ENCODE data around the gene FILIP1L. TPM values are rescaled to one million over a fixed set of nuclear protein-coding genes. Genes with fewer than 3 reads are reported as not detected.
"Not testable (repeated sequence)": the region's sequence is repeated elsewhere in the genome, so short reads cannot be mapped to it uniquely, and the experiment has no call there.

FILIP1L gene
- total and polyA plus RNA-seq, 2 donors, result 75.1 to 103 TPM

- Histone ChIP-seq H3K4me1 (ENCODE audit: insufficient read depth) (no peaks in the 10 kb centered on the region), H3K36me3 (ENCODE audit: insufficient read depth) (no peaks in the 10 kb centered on the region), H3K27ac (ENCODE audit: low read depth) (no peak overlapping the region), H3K4me3 (ENCODE audit: low read depth, low read length) (no peak overlapping the region)
- DNase-seq (ENCODE audit: extremely low spot score), result no peak
- WGBS, result 73% methylated on average over 3 of the region's 3 CpGs
Observed at GRCh38 chr3:100069472-100069871, 44.8 kb downstream of the FILIP1L start.

GRCh38 chr3:100068826-100069225 is 45.5 kb downstream of the FILIP1L start:
- Histone ChIP-seq H3K27ac (ENCODE audit: low read depth) (no peak overlapping the region), H3K4me3 (ENCODE audit: low read depth, low read length) (no peak overlapping the region), H3K4me1 (ENCODE audit: insufficient read depth) (no peaks in the 10 kb centered on the region), H3K36me3 (ENCODE audit: insufficient read depth) (no peaks in the 10 kb centered on the region)
- DNase-seq (ENCODE audit: extremely low spot score), result peak; percentile 37
- 34% methylated on average over 5 of the region's 5 CpGs for WGBS

DNA sequence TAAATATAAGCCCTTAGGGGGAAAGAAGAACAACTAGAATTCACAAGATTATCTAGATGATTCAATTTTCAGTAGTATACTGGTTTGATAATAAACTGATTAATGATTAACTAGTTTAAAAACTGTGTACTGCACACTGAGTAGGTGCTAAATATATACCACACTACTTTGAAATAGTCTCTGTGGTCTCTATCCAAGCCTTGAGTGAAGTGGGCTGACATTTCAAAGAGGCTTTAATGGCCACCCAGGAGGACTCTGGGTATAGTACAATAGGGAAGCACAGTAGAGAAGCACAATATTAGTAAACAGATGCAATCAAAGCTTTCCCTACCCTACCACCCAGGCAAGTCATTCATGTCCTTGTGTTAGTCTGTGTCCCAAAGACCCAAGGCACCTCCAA is 46.7 kb downstream of the FILIP1L start:
- no peak for DNase-seq (ENCODE audit: extremely low spot score)
- no peaks in the 10 kb centered on the region for H3K36me3 ChIP-seq (ENCODE audit: insufficient read depth)
- no peaks in the 10 kb centered on the region for H3K4me1 ChIP-seq (ENCODE audit: insufficient read depth)
- no peak overlapping the region for H3K4me3 ChIP-seq (ENCODE audit: low read depth, low read length)
- no peak overlapping the region for H3K27ac ChIP-seq (ENCODE audit: low read depth)

- Histone ChIP-seq H3K36me3 (ENCODE audit: insufficient read depth) (no peaks in the 10 kb centered on the region), H3K4me3 (ENCODE audit: low read depth, low read length) (no peak overlapping the region), H3K27ac (ENCODE audit: low read depth) (no peak overlapping the region), H3K4me1 (ENCODE audit: insufficient read depth) (no peaks in the 10 kb centered on the region)
- no peak for DNase-seq (ENCODE audit: extremely low spot score)
- WGBS, result 41% methylated on average over 7 of the region's 7 CpGs
Observed at GRCh38 chr3:100063929-100064461, 50.3 kb downstream of the FILIP1L start.

GRCh38 chr3:100062665-100063064 is 51.6 kb downstream of the FILIP1L start:
- no peak overlapping the region for H3K4me3 ChIP-seq (ENCODE audit: low read depth, low read length)
- H3K36me3 ChIP-seq (ENCODE audit: insufficient read depth), result no peaks in the 10 kb centered on the region
- DNase-seq (ENCODE audit: extremely low spot score), result no peak
- WGBS, result 68% methylated on average over 4 of the region's 4 CpGs
- no peaks in the 10 kb centered on the region for H3K4me1 ChIP-seq (ENCODE audit: insufficient read depth)
- H3K27ac ChIP-seq (ENCODE audit: low read depth), result no peak overlapping the region

DNA sequence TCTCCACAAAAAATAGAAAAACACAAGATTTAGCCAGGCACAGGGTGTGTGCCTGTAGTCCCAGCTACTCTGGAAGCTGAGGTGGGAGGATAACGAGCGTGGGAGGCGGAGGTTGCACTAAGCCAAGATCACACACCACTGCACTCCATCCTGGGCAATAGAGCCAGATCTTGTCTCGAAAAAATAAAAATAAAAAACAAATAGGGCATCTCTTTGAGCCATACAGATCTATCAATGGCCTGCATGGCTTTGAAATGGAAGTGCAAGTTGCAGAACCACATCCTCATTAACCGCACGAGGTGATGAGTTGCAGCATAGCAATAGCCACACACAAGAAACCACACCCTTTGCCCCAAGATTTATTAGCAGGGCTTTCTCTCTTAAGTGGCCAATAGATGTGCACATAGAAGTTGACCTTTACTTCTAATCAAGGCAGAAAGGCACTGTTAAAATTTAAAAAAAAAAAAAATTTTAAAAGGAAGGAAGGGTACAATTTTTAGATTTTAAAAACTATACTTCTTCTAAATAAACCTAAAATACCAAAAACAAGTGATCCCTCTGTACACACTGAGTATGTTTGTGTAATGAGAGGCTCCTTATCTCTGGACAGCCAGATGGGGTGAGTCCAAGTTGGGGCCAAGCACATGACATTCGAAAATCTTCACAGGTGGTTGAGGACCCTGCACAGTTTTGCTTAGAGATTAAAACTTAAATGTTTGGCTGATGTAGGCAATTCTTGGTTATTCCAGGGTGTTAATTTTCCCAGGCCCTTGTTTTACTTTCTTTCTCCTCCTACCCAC is 53.4 kb downstream of the FILIP1L start:
- no peaks in the 10 kb centered on the region for H3K4me1 ChIP-seq (ENCODE audit: insufficient read depth)
- 70% methylated on average over 7 of the region's 7 CpGs for WGBS

GRCh38 chr3:100059472-100059871 is 54.8 kb downstream of the FILIP1L start:
- no peak for DNase-seq (ENCODE audit: extremely low spot score)
- Histone ChIP-seq H3K27ac (ENCODE audit: low read depth) (no peak overlapping the region), H3K4me1 (ENCODE audit: insufficient read depth) (no peaks in the 10 kb centered on the region)

More for the DNA sequence above, 53.4 kb downstream of the FILIP1L start:
- Histone ChIP-seq H3K27ac (ENCODE audit: low read depth) (no peak overlapping the region), H3K4me3 (ENCODE audit: low read depth, low read length) (no peak overlapping the region), H3K36me3 (ENCODE audit: insufficient read depth) (no peaks in the 10 kb centered on the region)
- DNase-seq (ENCODE audit: extremely low spot score), result no peak

DNA sequence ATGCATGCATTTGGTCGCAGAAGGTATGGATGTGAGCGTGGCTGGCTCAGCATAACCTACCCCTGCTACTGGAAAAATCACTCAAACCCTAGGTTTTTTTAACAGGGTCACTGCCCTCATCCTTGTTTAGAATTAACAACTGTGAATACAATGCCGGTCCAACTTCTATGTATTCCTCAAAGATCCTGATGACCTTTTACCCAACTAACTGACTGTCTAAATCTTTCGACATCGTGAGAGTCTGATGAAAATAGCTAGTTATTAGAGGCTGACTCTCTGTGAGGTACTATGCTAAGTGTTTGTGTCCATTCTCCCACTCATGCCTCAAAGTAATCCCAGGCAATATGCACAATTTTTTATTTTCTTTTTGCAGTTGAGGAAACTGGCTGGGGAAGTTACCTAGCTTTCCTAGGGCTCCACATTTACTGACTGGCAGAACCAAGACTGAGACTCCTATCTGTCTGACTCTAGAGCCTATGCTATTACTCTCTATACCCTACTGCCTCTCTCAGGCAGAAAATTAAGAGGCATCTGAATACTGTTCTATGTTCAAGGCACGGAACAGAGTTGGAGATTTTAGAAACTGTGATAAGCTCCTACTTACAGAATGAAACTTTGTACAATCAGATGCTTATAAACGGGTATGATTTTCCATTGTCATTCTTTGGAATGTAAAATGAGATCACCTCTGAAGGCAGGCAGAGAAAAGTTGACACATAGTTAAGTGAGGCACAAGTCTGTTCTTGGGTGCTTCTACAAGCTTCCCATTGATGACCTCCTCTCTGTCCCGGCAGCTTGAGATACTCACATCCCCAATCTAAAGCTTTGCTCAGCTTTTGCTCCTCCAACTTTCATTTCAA is 56.4 kb downstream of the FILIP1L start:
- whole genome bisulfite sequencing, result 85% methylated on average over 8 of the region's 8 CpGs
- H3K4me3 ChIP-seq (ENCODE audit: low read depth, low read length), result no peak overlapping the region
- no peak for DNase-seq (ENCODE audit: extremely low spot score)
- no peaks in the 10 kb centered on the region for H3K36me3 ChIP-seq (ENCODE audit: insufficient read depth)
- H3K27ac ChIP-seq (ENCODE audit: low read depth), result no peak overlapping the region
- H3K4me1 ChIP-seq (ENCODE audit: insufficient read depth), result no peaks in the 10 kb centered on the region

More at GRCh38 chr3:100059472-100059871, 54.8 kb downstream of the FILIP1L start:
- H3K4me3 ChIP-seq (ENCODE audit: low read depth, low read length), result no peak overlapping the region
- 98% methylated on average over 3 of the region's 3 CpGs for WGBS
- no peaks in the 10 kb centered on the region for H3K36me3 ChIP-seq (ENCODE audit: insufficient read depth)

GRCh38 chr3:100053951-100054620 is 60.2 kb downstream of the FILIP1L start:
- Histone ChIP-seq H3K4me1 (ENCODE audit: insufficient read depth) (no peaks in the 10 kb centered on the region), H3K27ac (ENCODE audit: low read depth) (no peak overlapping the region), H3K36me3 (ENCODE audit: insufficient read depth) (no peaks in the 10 kb centered on the region), H3K4me3 (ENCODE audit: low read depth, low read length) (no peak overlapping the region)
- DNase-seq (ENCODE audit: extremely low spot score), result no peak
- WGBS, result 94% methylated on average over 6 of the region's 6 CpGs

DNA sequence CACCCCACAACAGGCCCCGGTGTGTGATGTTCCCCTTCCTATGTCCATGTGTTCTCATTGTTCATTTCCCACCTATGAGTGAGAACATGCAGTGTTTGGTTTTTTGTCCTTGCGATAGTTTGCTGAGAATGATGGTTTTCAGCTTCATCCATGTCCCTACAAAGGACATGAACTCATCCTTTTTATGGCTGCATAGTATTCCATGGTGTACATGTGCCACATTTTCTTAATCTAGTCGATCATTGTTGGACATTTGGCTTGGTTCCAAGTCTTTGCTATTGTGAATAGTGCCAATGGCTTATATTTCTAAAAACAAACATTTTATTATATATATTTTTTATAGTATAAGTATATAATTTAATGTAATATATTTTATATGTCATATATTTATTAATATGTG is 62.8 kb downstream of the FILIP1L start:
- not testable (repeated sequence) for H3K4me1 ChIP-seq (ENCODE audit: insufficient read depth)
- 96% methylated on average over 3 of the region's 3 CpGs for WGBS

DNA sequence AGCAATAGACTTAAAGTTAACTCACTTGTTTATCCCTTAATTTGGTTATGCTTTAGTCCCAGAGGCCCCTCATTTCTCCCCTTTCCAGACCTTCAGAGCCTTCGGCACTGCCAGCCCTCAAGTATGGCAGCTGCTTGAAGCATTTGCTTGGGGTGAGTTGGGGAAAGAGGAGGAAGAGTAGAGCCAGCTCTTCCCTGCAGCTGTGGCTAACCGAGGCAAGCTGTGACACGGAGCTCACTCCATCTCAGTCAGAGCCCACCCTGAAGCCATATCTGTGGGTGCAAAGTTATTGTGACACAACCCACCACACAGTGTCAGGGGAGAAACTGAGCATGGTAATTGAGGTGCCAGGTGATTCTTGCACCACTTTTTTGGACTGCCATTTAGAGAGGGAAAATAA is 66.1 kb downstream of the FILIP1L start:
- Histone ChIP-seq H3K27ac (ENCODE audit: low read depth) (no peak overlapping the region), H3K4me3 (ENCODE audit: low read depth, low read length) (no peak overlapping the region), H3K4me1 (ENCODE audit: insufficient read depth) (no peaks in the 10 kb centered on the region), H3K36me3 (ENCODE audit: insufficient read depth) (no peaks in the 10 kb centered on the region)
- WGBS, result 95% methylated on average over 3 of the region's 3 CpGs
- no peak for DNase-seq (ENCODE audit: extremely low spot score)

More for the DNA sequence above, 62.8 kb downstream of the FILIP1L start:
- not testable (repeated sequence) for H3K27ac ChIP-seq (ENCODE audit: low read depth); H3K4me3 ChIP-seq (ENCODE audit: low read depth, low read length); DNase-seq (ENCODE audit: extremely low spot score); H3K36me3 ChIP-seq (ENCODE audit: insufficient read depth)

DNA sequence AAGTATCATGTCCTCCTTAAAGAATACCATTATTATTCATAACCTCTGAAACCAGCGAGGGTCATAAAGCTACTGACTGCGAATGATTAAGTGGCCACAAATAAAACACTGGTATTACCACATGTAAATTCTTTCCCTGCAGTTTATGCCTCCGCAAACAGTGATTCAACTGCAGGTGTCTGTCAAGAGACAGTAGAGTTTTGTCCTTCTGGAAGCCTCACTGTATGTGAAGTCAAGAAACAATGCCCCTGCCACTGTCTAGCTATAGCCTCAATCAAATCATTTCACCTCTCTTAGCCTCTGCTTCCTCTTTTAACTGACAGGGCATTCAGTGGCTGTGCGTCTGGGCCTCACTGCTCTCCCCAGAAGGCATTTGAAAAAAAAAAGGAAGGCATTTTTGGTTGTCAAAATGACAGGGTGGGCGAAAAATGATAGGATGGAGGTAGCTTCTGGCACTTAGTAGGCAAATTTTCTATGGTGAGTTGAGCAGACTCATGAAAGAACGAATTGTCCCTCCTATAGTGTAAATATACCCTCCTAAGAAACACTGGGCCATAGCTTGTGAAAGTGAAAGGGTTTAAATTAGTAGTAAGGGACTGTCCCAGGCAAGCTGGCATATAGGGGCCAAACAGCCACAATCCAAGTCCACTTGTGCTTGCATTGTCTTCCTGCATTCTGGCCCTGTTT is 66.7 kb downstream of the FILIP1L start:
- H3K36me3 ChIP-seq (ENCODE audit: insufficient read depth), result no peaks in the 10 kb centered on the region
- H3K4me3 ChIP-seq (ENCODE audit: low read depth, low read length), result no peak overlapping the region
- no peak overlapping the region for H3K27ac ChIP-seq (ENCODE audit: low read depth)
- DNase-seq (ENCODE audit: extremely low spot score), result no peak
- no peaks in the 10 kb centered on the region for H3K4me1 ChIP-seq (ENCODE audit: insufficient read depth)
- WGBS, result 60% methylated on average over 6 of the region's 6 CpGs

- Histone ChIP-seq H3K4me1 (ENCODE audit: insufficient read depth) (no peaks in the 10 kb centered on the region), H3K4me3 (ENCODE audit: low read depth, low read length) (no peak overlapping the region), H3K27ac (ENCODE audit: low read depth) (no peak overlapping the region), H3K36me3 (ENCODE audit: insufficient read depth) (no peaks in the 10 kb centered on the region)
- no peak for DNase-seq (ENCODE audit: extremely low spot score)
- WGBS, result 67% methylated on average over 2 of the region's 2 CpGs
Observed at GRCh38 chr3:100046986-100047385, 67.3 kb downstream of the FILIP1L start.

All from urinary bladder (tissue), 4 donors.